NCI-H1105 (cell line): ENCODE data around the gene SCARF2.
"Not testable (repeated sequence)": the region's sequence is repeated elsewhere in the genome, so short reads cannot be mapped to it uniquely, and the experiment has no call there.

ENCODE experiments used
- DNase-seq: peaks from one replicate; lab custom pipeline; 2025; lab: John Stamatoyannopoulos, UW

Gene SCARF2

DNA sequence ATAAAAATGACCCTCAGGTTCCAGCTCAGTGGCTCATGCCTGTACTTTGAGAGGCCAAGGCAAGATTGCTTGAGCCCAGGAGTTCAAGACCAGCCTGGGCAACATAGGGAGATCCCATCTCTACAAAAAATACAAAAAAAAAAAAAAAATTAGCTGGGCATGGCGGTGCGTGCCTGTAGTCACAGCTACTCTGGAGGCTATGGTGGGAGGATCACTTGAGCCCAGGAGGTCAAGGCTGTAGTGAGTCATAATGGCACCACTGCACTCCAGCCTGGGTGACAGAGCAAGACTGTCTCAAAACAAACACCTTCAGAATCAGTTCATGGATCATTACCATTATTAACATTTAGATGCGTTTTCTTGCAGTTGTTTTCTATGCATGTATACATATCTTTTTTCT is 28.2 kb downstream of the SCARF2 start:
- not testable (repeated sequence) for DNase-seq

DNA sequence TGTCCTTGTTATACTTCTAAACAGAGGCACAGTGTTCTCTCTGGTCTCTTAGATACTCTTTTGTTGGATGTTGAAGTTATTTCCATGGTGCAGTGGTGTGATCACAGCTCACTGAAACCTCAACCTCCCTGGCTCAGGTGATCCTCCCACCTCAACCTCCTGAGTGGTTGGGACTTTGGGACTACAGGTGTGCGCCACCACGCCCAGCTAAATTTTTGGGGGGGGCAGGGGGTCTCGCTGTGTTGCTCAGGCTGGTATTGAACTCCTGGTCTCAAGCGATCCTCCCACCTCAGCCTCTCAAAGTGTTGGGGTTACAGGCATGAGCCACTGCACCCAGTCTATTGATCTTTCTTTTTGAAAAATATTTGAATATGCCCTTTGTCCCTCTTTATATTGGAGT is 28.7 kb downstream of the SCARF2 start:
- DNase-seq, result no peak

DNA sequence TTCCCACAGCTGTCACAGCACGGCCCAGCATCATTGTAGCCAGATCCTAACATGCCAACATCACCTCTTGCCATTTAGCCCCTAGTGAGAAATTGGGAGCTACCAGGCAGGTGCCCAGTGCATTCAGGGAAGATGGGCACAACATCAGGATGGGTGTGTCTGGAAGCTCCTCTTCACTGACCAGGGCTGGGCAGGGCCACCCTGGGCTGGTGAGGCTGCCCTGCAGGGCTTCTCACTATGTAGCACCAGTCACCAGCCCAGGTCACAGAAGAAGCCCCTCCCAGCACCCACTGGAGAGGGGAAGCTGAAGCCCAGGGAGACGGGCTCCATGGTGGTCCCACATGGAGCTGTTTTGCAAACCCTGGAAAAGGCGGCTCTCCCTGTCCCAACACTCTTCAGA is 29.8 kb downstream of the SCARF2 start:
- DNase-seq, result no peak

DNA sequence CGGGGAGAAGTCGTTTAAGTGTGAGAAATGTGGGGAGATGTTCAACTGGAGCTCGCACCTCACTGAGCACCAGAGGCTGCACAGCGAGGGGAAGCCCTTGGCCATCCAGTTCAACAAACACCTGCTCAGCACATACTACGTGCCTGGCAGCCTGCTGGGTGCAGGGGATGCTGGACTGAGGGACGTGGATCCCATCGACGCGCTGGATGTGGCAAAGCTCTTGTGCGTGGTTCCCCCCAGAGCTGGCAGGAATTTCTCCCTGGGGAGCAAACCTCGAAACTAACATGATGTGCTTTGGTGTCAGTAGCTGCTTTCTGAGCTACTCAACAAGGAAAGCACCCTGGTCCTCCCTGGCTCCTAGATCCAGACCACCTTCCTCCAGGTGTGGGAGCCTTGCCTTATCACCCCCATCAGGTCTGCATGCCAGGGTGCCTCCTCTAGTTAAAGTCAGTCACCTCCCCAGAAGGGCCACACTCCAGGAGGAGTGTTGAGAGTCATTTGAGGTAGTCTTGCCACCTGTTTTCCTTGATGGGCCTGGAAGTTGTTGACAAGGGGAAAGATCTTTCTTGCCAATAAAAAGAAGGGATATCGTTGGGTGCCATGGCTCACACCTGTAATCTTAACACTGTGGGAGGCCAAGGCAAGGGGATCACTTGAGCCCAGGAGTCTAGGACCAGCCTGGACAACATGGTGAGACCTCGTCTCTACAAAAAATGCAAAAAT is 30.8 kb downstream of the SCARF2 start:
- DNase-seq, result no peak

- DNase-seq, result no peak
Measured at GRCh38 chr22:20405931-20406685, 31.5 kb downstream of the SCARF2 start.

- DNase-seq, result no peak
Measured at GRCh38 chr22:20405291-20405930, 32.2 kb downstream of the SCARF2 start.

GRCh38 chr22:20404881-20405280 is 32.7 kb downstream of the SCARF2 start:
- no peak for DNase-seq

GRCh38 chr22:20403779-20404140 is 33.9 kb downstream of the SCARF2 start:
- no peak for DNase-seq

- no peak for DNase-seq
Measured at GRCh38 chr22:20402960-20403778, 34.5 kb downstream of the SCARF2 start.

DNA sequence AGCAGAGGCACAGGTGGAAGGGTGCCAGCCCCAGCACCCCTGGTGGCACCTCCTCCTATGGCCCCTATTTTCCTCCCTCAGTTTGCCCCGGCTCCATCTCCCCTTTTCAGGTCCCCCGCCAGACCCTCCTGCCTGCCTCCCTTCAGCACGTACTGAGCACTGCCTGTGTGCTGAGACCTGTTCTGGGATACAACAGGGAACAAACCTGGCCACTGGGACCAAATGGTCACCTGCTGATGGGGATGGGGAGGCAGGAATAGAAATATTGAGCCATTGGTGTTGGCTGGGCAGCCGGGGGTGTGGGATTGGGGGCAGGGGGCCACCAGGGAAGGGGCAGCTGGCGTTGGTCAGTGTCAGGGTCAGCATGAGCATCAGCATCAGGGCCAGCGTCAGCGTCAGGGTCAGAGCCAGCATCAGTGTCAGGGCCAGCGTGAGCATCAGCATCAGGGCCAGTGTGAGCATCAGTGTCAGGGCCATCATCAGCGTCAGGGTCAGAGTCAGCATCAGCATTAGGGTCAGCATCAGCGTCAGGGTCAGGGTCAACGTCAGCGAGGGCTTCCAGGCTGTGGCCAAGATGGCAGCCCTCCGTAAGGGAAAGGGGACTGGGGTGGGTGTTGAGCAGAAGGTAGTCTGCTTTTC is 36.1 kb downstream of the SCARF2 start:
- DNase-seq, result no peak

DNA sequence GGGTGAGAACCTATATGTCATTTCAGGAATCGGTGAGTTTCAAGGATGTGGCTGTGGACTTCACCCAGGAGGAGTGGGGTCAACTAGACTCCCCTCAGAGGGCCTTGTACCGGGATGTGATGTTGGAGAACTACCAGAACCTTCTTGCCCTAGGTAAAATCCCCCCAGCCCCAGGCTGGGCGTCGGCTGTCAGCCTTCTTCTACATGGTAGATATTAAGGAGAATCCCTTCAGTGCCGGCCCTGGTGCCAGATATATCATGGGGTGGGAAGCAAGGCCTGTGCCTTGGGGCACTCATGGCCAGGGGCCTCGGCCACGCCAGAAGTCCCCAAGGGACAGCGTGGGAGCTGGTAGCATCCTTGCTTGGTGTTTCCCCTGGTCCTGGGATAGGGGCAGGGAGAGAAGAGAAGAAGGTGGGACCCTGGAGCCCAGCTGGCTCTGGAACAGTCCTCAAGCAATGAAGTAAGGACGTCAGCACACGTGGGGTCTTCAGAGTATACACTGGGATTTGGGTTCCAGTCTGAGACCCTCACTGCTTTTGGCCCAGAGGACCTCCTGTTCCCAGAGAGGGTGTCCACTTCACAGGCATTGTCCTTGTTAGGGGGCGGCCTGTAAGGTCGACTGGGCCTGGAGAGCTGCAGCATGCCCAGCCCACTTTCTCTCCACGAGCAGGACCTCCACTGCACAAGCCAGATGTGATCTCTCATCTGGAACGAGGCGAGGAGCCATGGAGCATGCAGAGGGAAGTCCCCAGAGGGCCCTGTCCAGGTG is 36.8 kb downstream of the SCARF2 start:
- DNase-seq, result no peak

DNA sequence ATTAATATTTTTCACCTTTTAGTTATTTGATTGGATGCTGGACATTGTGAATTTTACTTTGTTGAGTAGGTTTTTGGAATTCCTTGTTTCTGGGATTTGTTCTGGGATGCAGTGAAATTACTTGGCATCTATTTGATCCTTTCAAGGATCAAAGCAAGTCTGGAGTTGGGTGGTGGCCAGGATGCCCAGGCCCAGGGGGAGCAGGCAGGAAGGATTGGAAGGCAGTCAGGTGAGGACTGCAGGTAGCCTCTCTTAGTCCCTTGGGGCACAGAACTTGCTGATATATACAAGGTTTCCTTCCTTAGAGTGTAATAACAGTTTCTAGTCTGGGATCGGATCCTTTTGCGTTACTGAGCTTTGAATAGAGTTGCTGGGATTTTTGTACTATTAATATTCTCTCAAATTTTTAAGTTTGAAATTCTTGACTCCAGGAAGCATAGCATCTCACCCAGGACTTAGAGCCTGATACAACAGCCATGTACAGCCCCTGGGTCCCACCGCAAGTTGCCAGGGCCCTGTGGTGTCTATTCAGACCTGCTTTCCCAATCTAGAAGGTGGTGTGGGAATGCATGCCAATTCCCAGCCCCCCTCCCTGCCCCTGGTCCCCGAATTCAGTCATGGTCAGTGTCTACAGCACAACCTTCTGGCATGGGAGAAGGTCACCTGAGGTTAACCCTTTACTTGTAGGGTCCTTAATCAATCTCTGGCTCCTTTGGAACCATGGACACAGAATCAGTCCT is 37.6 kb downstream of the SCARF2 start:
- DNase-seq, result no peak

GRCh38 chr22:20398420-20398819 is 39.2 kb downstream of the SCARF2 start:
- DNase-seq, result no peak

DNA sequence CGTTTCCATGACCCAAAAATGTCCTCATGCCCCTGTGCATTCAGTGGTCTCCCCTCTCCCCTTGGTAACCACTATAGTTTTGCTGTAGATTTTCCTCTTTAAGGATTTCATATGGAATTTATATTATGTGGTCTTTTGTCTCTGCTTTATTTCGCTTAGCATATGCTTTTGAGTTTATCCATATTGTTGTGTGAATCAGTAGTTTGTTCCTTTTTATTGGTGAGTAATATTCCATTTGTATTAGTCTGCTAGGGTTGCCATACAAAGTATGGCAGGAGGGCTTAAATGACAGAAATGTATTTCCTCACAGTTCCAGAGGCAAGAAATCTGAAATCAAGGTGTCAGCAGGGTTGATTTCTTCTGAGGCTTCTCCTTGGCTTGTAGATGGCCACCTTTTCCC is 40.1 kb downstream of the SCARF2 start:
- DNase-seq, result no peak

GRCh38 chr22:20396639-20397038 is 41.0 kb downstream of the SCARF2 start:
- DNase-seq, result no peak

DNA sequence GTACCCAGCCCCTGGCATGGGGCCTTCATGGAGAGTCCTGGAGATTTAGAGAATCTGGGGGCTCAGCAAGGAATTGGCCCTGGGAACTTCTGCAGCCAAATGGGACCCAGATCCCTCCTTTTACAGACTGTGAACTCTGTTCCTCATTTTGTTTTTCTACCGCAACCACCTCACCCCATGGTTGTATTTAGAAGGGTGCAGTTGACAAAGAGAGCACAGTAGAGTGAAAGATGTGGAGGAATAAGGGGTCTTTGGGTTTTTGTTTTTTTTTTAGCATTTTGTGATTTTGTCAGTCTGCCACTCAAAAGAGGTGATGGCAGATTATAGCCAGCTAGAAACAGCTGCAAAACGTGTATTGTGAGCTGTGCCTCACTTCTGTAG is 41.7 kb downstream of the SCARF2 start:
- no peak for DNase-seq

DNA sequence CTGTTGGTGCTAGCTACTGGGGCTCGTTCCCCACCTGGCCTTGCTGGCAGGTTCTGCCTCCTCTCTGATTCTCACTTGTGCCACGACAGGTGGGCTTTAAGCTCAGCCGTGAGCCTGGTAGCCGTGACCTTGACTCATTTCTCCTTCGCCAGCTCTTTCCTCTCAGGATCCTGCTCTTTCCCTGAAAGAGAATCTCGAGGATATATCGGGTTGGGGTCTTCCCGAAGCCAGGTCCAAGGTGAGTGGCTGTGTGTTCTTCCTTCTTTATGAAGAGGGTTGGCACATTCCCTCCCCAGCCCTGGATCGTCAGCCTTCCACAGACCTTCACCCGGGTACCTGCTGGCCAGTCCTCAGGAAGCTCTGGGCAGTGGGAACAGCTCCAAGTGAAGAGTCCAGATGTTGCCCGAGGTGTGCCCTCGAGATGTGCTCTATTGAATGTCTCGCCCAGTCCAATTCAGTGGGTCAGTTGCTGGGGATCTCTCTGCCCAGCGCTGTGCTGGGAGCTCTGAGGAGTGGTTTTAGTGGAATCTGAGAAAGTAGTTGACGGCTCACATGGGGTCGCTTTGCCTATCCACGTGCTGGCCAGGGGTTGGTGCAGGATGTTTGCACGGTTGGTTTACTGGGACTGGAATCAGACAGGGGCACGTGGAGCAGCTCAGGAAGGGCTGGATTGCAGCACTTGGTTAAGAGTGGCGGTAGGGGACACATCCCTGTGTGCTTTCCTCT is 42.3 kb downstream of the SCARF2 start:
- no peak for DNase-seq

GRCh38 chr22:20393705-20394476 is 43.7 kb downstream of the SCARF2 start, which contains the start of gene ZNF74:
TSS of gene ZNF74 (plus strand) at chr22:20394151. CDS start at chr22:20394629, 478 bp downstream.
- peak; percentile 86 for DNase-seq
